GM19099 (cell line): ENCODE data around the gene ENKUR.

Experiments used
- POLR2A ChIP-seq: IDR thresholded peaks from 3 replicates; pipeline ENCODE4 v1.6.1; 2011; ENCODE audit warnings: low read depth; ENCODE audit not compliant: insufficient read length; ENCODE audit errors: extremely low read depth

The ENKUR gene, protein sequence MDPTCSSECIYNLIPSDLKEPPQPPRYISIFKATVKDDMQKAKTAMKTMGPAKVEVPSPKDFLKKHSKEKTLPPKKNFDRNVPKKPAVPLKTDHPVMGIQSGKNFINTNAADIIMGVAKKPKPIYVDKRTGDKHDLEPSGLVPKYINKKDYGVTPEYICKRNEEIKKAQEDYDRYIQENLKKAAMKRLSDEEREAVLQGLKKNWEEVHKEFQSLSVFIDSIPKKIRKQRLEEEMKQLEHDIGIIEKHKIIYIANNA

DNA sequence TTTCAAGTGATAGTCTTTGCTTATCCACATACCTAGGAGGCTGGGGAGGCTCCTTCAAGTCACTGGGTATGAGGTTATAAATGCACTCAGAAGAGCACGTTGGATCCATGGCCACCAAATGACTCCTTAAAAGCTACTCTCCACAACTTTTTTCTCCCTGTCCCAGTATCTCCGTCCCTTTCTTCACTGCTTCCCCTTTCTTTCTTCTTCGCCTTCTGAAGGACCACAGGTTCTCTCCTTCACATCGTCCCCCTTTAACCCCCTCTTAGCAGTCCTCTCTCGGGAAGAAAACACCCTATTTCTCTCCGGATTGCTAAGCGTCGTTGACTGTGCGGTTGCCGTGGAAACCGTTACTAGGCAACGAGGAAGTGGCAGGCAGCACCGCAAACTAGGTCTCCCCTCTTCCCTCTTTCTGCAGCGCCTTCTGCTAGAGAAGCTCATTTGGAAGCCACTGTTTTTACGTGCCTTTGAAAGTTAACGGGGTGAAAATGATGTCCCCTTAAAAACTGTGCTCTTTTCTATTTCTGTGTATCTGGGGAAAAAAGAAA, at the start of gene ENKUR:
Gene ENKUR (minus strand): TSS at position 331 of the 548 bp plus-strand sequence. CDS start 222 bp downstream, at position 109.
- TF ChIP-seq POLR2A = no peak

DNA sequence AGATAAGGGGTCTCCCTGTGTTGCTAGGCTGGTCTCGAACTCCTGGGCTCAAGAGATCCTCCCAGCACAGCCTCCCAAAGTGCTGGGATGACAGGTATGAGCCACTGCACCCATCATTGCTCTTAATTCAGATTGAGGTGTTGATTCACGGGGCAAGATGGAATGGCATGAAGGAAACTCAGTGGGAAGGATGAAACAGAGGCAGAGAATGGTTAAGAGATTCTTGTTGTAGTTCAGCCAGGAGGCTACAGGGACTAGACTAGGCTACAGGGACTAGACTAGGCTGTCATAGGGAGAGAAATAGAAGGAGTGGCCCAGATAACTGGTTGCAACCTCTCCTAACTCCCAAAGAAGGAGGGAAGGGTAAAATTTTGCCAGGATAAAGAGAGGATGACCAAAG, 48.4 kb upstream of the ENKUR start:
- no peak for TF ChIP-seq POLR2A

DNA sequence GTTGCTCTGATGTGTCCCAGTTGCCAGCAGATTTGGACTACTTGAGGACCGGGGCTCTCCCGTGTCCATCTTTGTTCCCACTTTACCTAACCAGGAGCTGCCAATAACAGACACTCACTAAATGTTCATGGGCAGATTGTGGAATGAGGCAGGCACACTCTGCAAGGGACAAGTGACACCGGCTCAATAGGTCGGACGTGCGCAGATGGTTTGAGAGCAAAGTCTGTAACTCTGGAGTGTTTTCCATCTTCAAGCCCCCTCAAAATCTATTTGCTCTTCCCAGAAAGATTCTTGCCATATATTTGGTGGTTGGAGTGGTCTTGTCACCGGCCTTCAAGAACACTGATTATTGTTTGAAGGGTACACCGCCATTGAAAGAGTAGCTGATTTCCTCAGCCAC, 47.7 kb upstream of the ENKUR start:
- TF ChIP-seq POLR2A = no peak

DNA sequence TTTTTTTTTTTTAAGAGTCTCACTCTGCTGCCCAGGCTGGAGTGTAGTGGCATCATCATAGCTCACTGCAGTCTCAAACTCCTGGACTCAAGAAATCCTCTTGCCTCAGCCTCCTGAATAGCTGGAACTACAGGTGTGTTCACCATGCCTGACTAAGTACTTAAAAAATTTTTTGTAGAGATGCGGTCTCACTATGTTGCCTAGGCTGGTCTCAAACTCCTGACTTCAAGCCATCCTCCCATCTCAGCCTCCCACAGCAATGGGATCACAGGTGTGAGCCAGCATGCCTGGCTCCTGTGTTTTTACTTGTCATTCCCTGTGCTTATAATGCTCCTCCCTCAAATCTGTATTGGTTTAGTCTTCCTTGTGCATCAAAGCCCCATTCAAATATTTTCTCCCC, 47.2 kb upstream of the ENKUR start:
- TF ChIP-seq POLR2A = no peak

DNA sequence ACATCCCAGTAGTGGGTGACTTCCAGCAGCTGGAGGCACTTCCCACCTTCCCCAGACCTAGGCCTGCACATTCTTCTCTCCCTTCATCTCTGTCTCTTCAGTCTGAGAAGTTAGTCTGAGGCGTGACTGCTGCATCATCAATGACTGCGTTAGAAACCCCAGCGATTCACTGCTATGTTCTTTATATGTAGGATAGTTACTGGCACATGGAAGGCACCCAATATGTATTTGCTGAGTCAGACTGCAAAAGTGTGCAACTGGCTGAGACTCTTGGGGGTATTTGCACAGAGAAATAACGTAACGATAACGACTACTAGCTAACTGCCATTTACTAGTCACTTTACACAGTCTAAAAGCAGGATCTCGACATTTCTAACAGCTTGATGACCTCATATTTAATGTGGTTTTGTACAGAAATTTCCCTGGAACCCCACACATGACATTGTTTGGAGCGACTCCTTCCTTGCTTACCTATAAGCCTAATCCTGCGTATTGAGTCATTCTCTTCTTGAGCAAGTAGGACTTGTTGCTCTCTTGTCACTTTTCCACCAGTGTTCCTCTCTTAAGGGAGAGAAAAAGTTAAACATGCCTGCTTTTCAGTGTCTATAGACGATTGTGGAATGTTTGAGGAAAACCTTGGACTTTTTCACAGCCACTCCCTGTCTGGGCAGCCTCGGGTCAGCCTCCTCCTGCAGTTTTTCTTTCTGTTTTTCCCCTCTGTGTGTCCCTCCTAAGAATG, 45.9 kb upstream of the ENKUR start:
- TF ChIP-seq POLR2A = no peak

DNA sequence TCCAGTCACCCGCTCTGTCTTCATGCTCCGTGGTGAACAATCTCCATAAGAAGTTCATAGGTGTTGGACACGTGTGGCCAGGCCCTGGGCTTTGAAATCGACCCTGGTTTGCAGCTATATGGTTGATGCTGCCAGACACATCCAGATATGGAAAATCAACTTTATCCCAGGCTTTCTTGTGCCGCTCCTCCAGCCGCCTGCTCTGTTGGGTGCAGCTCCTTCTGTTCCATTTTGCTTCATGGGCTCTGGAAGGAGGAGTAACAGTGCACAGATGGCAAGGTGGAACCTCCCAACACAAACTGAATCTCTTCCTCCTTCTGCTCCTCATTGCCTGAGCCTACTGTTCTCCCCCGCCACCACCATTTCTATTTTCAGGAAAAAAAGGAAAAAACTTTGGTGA, 45.2 kb upstream of the ENKUR start:
- no peak for TF ChIP-seq POLR2A

DNA sequence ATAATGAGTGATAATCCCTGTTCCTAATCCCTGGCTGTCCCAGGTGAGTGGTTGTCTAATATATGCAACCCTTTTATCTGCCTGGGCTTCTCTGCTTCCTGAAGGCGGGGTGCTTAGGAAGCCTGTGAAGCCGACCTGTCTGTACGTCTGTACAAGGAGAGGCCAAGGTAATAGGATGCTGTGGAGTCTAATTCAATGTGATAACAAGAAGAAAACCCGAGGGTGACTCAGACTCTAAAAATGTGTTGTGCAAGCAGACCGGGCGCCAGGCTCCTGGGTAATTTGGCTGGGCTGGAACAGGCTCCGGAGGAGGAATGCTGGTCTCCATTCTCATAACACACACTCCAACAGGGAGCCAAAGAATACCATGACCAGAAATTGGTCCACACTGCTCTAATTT, 44.0 kb upstream of the ENKUR start:
- no peak for TF ChIP-seq POLR2A

DNA sequence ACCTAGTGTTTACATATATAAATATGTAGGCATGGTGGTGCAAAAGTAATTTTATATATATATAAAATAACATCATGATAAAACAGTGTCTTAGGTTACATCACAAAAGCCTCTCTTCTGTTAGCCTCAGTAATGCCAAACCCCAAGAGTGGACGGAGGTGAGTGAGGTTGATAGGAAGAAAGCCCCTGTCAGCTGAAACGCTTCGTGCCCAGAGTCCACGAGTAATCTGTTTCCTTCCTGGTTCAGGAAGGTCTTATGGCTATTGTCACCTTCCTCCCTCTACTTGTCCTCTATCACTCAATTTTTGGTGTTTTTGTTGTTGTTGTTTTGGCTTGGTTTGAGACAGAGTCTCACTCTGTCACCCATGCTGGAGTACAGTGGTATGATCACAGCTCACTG, 41.9 kb upstream of the ENKUR start:
- TF ChIP-seq POLR2A = no peak

DNA sequence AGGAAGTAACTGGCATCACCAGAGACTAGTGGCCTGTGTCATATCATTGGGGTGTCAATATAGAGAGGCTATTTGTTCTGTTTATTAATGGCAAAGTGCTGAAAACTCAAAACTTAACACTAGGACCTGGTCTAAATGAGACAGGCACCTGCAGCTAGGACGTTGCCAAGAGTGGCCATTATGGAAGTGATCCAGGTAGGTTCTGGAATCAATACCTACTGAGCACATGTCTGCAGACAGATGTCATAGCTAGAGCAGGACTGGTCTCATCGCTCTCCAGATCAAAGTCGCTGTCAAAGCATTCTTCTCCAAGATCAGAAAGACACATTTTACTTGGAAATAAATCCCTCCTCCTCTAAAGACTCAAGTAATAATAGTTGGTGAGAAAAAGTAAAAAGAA, 40.8 kb upstream of the ENKUR start:
- TF ChIP-seq POLR2A = no peak

DNA sequence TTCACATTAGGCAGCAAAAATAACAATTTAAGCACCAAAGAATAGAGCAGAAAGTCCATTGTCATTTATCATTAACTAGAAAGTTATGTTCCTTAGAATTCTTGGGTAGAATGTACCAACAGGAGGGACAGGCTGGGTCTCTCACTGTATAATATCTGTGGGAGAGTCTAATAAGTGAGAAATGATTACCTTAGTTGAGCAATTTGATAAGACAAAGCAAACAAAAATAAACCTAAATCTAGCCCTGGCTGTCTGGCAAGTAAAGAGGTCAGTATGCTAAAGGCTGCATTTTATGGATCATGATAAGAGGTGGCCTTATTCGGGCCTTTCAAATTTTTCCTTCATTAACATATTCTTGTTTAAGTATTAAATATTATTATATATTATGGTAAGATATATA, 36.1 kb upstream of the ENKUR start:
- TF ChIP-seq POLR2A = no peak

DNA sequence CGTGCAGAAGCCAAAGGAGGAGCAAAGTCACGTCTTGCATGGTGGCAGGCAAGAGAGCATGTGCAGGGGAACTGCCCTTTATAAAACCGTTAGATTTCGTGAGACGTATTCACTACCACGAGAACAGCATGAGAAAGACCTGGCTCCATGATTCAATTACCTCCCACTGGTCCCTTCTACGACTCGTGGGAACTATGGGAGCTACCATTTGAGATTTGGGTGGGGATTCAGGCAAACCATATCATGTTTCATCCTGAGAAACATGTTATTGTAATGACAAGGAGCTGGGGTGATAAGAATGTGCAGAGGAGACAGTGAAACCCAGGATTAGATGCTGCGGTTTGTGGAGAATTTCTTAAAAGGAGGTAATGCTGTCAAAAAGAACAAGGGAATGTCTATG, 34.4 kb upstream of the ENKUR start:
- no peak for TF ChIP-seq POLR2A

DNA sequence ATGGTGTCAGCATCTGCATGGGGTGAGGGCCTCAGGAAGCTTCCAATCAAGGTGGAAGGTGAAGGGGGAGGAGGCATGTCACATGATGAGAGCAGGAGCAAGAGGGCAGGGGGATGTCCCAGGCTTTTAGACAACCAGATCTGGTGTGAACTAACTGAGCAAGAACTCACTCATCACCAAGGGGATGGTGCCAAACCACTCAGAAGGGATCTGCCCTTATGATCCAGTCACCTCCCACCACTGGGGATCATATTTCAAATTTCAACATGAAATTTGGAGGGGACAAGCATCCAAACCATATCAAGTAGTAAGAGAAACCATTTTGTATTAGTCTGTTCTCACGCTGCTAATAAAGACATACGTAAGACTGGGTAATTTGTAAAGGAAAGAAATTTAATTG, 34.0 kb upstream of the ENKUR start:
- TF ChIP-seq POLR2A = no peak

DNA sequence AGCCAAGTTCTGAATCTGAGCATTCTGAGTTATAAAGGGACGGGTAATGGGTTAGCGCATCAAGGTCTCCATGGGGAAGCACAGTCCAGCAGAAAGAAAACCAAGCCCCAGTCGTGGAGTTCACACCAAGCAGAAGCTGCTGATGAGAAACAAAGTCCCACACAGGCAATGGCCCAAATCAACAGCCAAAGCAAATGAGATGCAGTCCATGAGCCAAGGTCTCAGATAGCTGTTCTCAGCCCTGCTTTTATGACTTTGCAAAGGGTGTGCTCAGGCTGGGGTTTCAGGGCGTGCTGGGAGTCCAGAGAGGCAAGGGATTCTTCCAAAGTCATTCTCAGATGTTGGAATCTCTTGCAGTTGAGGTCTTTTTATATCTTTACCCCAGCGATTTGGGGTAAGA, 32.5 kb upstream of the ENKUR start:
- no peak for TF ChIP-seq POLR2A

DNA sequence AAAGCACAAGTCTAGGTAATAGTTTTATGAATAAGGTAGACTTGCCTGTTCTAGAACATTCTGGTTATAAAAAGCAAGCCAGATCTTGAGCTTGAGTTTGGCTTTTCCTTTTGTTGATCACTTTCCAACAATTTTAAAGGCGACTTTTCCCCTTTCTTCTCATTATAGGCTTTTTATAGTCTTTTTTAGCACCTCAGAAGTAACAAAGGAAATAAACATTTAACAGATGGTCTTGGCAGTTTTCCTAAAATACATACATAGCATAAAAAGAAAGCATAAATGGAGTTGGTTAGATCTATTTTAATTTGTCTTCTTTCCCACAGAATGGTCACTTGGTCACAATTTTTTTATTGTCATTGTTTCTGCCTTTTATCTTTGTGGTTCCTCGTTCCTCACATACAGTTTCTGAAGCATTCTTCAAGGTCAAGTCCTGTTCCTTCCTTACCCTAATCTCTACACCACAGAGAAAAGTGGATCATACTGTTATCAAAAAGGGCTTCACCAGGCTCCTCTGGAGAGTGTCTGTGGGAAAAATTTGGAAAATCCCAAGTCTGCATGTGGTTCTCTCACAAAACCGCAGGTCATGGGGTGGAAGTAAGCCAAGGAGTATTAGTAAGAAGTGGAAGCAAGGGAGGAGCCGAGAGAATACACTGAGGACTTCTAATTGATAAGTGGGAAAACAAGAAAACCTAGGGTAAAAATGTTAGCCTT, 31.8 kb upstream of the ENKUR start:
- TF ChIP-seq POLR2A = no peak

DNA sequence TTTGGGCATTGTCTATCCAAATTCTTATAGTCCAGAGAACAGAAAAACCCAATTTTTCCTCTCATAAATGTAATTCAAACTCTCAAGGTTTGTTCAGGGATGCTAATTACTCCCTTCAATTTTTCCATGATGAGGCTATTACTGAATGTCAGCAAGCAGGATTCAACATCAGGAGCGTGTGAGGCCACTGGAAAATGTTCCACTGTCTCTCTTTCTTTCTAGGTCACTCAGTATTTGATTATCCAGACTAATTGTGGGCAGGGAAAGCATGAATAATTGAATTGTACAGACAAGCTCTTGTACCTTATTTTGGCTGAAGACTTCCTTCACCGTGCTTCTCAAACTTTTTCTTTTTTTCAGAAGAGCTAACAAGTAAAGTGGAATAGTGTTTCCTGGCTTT, 31.1 kb upstream of the ENKUR start:
- TF ChIP-seq POLR2A = no peak

DNA sequence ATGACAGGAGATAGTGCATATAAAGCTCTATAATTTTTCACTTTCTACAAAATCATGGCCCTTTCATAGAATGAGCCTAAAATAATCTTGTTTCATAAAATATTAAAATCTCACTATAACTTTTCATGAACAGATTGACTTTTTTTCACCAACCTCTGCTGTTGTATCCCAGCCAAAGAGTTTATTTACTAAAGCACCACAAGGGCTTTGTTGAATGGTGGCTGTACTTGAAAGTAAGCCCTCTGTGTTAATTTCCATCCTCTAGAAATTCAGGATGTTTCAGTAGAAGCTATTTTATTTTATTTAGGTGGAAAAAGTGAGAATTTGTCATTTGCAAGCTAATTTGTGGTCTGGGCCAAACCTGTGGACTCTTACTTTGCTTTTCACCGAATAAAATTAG, 30.7 kb upstream of the ENKUR start:
- TF ChIP-seq POLR2A = no peak

DNA sequence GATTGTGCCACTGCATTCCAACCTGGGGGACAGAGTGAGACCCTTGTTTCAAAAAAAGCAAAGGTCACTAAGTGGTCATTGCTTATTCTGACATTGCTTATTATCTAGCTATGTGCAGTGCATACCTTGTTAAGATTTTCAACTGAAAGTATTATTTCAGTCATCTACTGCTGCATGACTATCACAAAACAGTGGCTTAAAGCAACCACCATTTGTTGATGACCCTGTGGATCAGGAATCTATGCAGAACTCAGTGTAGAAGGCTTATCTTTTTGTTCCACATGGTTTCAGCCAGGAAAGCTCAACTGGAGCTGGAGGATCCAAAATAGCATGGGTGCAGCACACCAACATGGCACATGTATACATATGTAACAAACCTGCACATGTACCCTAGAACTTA, 23.6 kb upstream of the ENKUR start:
- TF ChIP-seq POLR2A = no peak

DNA sequence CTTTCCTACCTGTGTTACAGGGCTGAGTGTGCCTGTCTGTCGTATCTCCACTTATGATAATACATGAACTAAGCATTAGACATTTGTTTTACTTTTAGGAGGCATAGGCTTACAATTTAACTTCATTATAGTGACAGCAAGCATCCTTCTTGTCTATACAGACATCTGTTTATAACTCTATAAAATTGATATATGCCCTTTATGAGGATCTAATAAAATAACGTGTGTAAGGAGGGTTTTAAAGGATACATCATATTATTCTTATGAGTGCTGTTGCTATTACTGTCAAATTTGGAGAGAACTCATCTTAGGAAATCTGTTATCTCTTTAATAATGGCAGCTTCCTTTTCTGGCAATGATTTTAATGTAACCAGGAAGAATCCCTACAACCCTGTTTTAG, 22.4 kb upstream of the ENKUR start:
- no peak for TF ChIP-seq POLR2A
